HS-27A (cell line): ENCODE measurements around the gene LSM14B.
"Not testable (repeated sequence)": the region's sequence is repeated elsewhere in the genome, so short reads cannot be mapped to it uniquely, and the experiment has no call there.

Source experiments
- DNase-seq: peaks from one replicate; pipeline ENCODE4 v3.0.0-alpha.2; 2012; ENCODE audit warnings: low read depth, missing footprints

The LSM14B gene

GRCh38 chr20:62147528-62147927, 25.3 kb downstream of the LSM14B start:
- no peak for DNase-seq

- not testable (repeated sequence) for DNase-seq
Measured at GRCh38 chr20:62148383-62148782, 26.1 kb downstream of the LSM14B start.

GRCh38 chr20:62148908-62149314, 26.6 kb downstream of the LSM14B start:
- no peak for DNase-seq

- no peak for DNase-seq
Measured at GRCh38 chr20:62149532-62150309, 27.4 kb downstream of the LSM14B start.

GRCh38 chr20:62150310-62150575, 28.0 kb downstream of the LSM14B start:
- DNase-seq = no peak

GRCh38 chr20:62151225-62151624, 28.9 kb downstream of the LSM14B start:
- DNase-seq = no peak

- DNase-seq = no peak
Measured at GRCh38 chr20:62151835-62152364, 29.6 kb downstream of the LSM14B start.

GRCh38 chr20:62155428-62156253, 33.4 kb downstream of the LSM14B start:
- DNase-seq = no peak

- DNase-seq = no peak
Measured at GRCh38 chr20:62156254-62156556, 33.9 kb downstream of the LSM14B start.

- DNase-seq = no peak
Measured at GRCh38 chr20:62156592-62157386, 34.5 kb downstream of the LSM14B start.

- no peak for DNase-seq
Measured at GRCh38 chr20:62157387-62158087, 35.3 kb downstream of the LSM14B start.

GRCh38 chr20:62158088-62158400, 35.8 kb downstream of the LSM14B start:
- no peak for DNase-seq

GRCh38 chr20:62158541-62158940, 36.3 kb downstream of the LSM14B start:
- no peak for DNase-seq

- no peak for DNase-seq
Measured at GRCh38 chr20:62159052-62159451, 36.8 kb downstream of the LSM14B start.

GRCh38 chr20:62159839-62160238, 37.6 kb downstream of the LSM14B start:
- no peak for DNase-seq

- no peak for DNase-seq
Measured at GRCh38 chr20:62160253-62160652, 38.0 kb downstream of the LSM14B start.

GRCh38 chr20:62160876-62161275, 38.6 kb downstream of the LSM14B start:
- no peak for DNase-seq

GRCh38 chr20:62161347-62161746, 39.1 kb downstream of the LSM14B start:
- no peak for DNase-seq

GRCh38 chr20:62162765-62163484, 40.6 kb downstream of the LSM14B start:
- no peak for DNase-seq

- DNase-seq = no peak
Measured at GRCh38 chr20:62163485-62163865, 41.2 kb downstream of the LSM14B start.

GRCh38 chr20:62163986-62164762, 41.9 kb downstream of the LSM14B start:
- DNase-seq = no peak
